HG02588 (cell line): ENCODE results near the gene VAMP4.
A peak's percentile ranks its signal among the peaks of the same experiment; 100 is the strongest.
"Not testable (repeated sequence)": the region's sequence is repeated elsewhere in the genome, so short reads cannot be mapped to it uniquely, and the experiment has no call there.

Experiments
- ATAC-seq: cut with Tn5 transposase; IDR thresholded peaks from one replicate; pipeline ENCODE4 v1.9.1; 2021; ENCODE audit warnings: mild to moderate bottlenecking, moderate library complexity; ENCODE audit not compliant: unreplicated experiment

Gene VAMP4

GRCh38 chr1:171753182-171753581 lies 11.3 kb upstream of the VAMP4 start:
- ATAC-seq = no peak

- ATAC-seq = no peak
These were observed 9.4 kb upstream of the VAMP4 start for GRCh38 chr1:171751221-171751620.

GRCh38 chr1:171748651-171749050 lies 6.8 kb upstream of the VAMP4 start:
- no peak for ATAC-seq

- no peak for ATAC-seq
These were observed 3.1 kb upstream of the VAMP4 start for GRCh38 chr1:171744986-171745385.

- no peak for ATAC-seq
These were observed 1.4 kb upstream of the VAMP4 start for GRCh38 chr1:171743081-171743870.

- peak; percentile 8 for ATAC-seq
These were observed 685 bp upstream of the VAMP4 start for GRCh38 chr1:171742577-171742922.

- peak; percentile 16 for ATAC-seq
These were observed 636 bp downstream of the VAMP4 start for GRCh38 chr1:171740987-171741871.

- no peak for ATAC-seq
These were observed 1.5 kb downstream of the VAMP4 start for GRCh38 chr1:171740356-171740863.

- ATAC-seq = no peak
These were observed 2.2 kb downstream of the VAMP4 start for GRCh38 chr1:171739656-171740055.

GRCh38 chr1:171738911-171739310 lies 3.0 kb downstream of the VAMP4 start:
- no peak for ATAC-seq

GRCh38 chr1:171736196-171736595 lies 5.7 kb downstream of the VAMP4 start:
- ATAC-seq = no peak

- no peak for ATAC-seq
These were observed 11.8 kb downstream of the VAMP4 start for GRCh38 chr1:171730052-171730451.

- ATAC-seq = no peak
These were observed 14.1 kb downstream of the VAMP4 start for GRCh38 chr1:171727778-171728177.

- not testable (repeated sequence) for ATAC-seq
These were observed 18.7 kb downstream of the VAMP4 start for GRCh38 chr1:171723180-171723579.

- ATAC-seq = no peak
These were observed 23.0 kb downstream of the VAMP4 start for GRCh38 chr1:171718848-171719247.

- no peak for ATAC-seq
These were observed 23.6 kb downstream of the VAMP4 start for GRCh38 chr1:171718216-171718615.

- no peak for ATAC-seq
These were observed 24.7 kb downstream of the VAMP4 start for GRCh38 chr1:171717062-171717718.

GRCh38 chr1:171716616-171717015 lies 25.2 kb downstream of the VAMP4 start:
- no peak for ATAC-seq

- no peak for ATAC-seq
These were observed 26.0 kb downstream of the VAMP4 start for GRCh38 chr1:171715813-171716251.

GRCh38 chr1:171712341-171712740 lies 29.5 kb downstream of the VAMP4 start:
- ATAC-seq = no peak

GRCh38 chr1:171711643-171712042 lies 30.2 kb downstream of the VAMP4 start:
- ATAC-seq = no peak
